Endometrial microvascular endothelial cells (primary cell): ENCODE measurements around the gene KLHL33. TPM values are rescaled to one million over a fixed set of nuclear protein-coding genes. Genes with fewer than 3 reads are reported as not detected.

Source experiments
- in situ Hi-C: cut with HindIII; loops from 2 replicates; pipeline ENCODE4 v1.10.0; 2017; ENCODE audit warnings: low sequenced_read_pairs, low pct_unique_long_range_greater_than_20kb; ENCODE audit errors: inconsistent ontology term
- total RNA-seq: library from RNA; depleted of rRNA; stranded (reverse); fragments of >200 nt; gene quantifications from one replicate; pipeline ENCODE4 v1.2.3, GENCODE V29; 2015; ENCODE audit errors: inconsistent ontology term

The KLHL33 gene
- total RNA-seq, 1 donor from 2014 or later = not detected

DNA sequence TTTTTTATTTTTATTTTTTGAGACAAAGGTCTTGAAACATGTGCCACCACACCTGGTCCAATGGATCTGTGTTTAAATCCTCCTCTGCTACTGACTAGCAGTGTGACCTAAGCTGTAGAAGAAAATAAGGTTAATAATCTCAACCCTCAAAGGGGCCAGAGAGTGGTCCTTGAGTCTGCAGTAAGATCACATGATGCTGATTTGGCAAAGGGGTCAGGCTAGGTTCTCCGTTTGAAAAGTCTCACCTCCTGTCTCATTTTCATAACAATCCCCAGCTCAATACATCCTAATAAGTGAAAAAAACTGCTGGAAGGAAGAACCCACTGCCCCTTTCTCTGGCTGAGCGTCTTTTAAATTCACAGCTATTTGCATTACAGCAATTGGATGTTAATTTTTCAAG, 14.7 kb downstream of the KLHL33 start:
- in situ Hi-C loops = no loop called here

- in situ Hi-C loops = no loop called here
These were observed 16.5 kb downstream of the KLHL33 start for GRCh38 chr14:20419419-20419818.

DNA sequence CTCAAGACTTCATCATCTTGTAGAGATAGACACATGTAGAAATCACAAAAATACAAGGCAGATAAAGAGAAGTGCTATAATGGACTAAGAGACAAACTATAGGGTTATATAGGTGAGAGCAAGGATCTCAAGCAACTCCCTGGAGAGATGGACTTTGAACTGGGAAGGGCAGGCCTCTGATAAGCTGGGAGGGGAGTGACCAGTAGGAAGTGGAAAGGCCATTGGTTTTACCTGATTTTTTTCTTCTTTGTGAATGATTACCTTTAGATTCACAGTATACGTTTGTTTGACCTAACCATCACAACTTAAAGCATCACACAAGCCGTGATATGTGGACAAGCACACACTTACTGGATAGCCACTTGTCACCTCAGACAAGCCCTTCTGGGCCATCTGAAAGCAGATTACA, 17.5 kb downstream of the KLHL33 start:
- in situ Hi-C loops = no loop called here

DNA sequence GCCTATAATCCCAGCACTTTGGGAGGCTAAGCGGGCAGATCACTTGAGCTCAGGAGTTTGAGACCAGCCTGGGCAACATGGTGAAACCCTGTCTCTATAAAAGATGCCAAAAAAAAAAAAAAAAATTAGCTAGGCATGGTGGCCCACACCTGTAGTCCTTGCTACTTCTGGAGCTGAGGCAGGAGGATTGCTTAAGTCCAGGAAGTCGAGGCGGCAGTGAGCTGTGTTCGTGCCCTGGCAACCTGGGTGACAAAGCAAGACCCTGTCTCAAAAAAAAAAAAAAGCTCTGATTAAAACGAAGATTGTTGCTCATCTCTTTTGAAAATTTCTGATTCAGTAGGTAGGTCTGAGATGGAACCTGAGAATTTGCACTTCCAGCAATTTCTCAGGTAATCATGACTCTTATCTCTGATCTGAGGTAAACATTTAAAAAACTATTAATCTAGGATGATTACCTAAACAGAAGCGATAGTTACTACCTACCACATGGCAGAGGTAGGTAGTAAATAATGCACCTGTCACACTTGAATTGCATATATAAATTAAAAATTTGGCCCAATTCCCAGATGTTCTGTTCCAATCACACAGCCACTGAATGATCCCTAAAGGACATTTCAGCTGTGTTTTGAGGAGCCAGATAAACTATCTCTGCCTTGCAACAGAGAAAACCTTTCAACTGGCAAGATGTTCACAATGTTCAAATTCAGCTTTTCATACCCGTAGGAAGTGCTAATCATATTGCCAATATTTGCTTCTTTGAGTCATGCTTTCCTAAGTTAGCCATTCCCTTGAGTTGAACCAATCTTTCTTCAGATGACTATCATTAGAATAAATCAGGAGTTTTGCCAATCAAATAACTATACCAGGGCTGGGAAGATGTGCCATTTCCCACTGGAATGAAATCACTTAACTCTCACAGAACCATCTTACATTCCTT, 18.4 kb downstream of the KLHL33 start:
- in situ Hi-C loops = no loop called here

DNA sequence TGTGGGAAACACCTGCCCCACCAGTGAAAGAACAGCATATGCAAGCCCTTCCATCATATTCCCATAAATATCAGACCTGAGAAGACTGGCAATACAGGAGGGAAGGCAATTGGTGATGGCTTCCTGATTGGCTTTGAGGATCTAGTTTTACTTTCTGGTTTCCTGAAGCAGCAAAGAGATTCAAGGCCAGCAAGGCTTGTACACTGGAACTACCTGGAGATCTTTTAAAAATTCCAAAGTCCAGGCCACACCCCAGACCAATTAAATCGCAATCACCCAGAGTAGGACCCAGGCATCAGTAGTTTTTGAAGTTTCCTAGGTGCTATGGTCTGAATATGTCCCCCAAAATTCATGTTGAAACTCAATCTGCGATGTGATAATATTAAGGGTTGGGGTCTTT, 19.7 kb downstream of the KLHL33 start:
- in situ Hi-C loops = no loop called here

DNA sequence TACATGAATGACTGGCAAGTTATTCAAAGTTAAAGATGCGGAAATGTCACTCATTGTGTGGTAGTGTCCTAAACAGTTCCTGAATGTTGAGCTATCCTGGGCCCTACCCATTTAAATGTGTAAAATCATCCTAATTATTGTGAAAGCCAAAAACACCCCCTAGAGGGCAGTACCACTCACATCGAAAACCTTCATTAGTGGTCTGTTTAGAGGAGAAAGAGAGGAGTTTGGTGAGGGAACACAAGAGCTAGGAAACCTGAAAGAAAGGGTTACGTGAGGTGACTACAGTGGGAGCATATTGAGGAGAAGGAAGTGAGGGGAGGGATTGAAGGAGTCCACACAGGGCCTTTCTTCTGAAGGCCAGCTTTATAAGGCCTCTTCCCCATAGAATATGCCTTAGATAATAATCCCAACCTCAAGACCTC, 20.2 kb downstream of the KLHL33 start:
- in situ Hi-C loops = no loop called here

- in situ Hi-C loops = no loop called here
These were observed 22.3 kb downstream of the KLHL33 start for GRCh38 chr14:20413744-20414082.

GRCh38 chr14:20412876-20413743, 22.9 kb downstream of the KLHL33 start, which contains the start of gene TEP1:
TEP1 (minus strand) TSS chr14:20413501; CDS start chr14:20408439, 5,062 bp downstream.
- in situ Hi-C loops = no loop called here

GRCh38 chr14:20412411-20412810, 23.6 kb downstream of the KLHL33 start:
- in situ Hi-C loops = no loop called here

- in situ Hi-C loops = no loop called here
These were observed 26.7 kb downstream of the KLHL33 start for GRCh38 chr14:20409226-20409625.

DNA sequence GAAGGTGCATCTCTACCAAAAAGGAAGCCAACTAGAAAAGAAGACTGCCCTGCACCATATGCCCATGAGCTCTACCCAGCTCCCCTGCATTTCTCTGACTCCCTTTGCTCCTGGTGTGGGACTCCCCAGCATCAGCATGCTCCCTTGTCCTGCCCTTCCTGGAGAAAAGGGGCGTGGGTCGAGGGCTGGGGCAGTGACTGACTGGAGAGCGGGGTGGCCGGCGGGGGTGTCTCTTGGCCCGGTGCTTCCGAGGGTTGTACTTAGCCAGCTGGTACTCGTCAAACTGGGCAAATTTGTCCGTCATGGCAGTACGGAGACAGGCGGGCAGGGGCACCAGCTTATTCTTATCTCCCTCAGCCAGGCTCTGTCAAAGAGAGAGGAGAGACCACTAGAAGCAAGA, 32.4 kb downstream of the KLHL33 start:
- in situ Hi-C loops = no loop called here

- in situ Hi-C loops = no loop called here
These were observed 34.9 kb downstream of the KLHL33 start for GRCh38 chr14:20400965-20401593.

DNA sequence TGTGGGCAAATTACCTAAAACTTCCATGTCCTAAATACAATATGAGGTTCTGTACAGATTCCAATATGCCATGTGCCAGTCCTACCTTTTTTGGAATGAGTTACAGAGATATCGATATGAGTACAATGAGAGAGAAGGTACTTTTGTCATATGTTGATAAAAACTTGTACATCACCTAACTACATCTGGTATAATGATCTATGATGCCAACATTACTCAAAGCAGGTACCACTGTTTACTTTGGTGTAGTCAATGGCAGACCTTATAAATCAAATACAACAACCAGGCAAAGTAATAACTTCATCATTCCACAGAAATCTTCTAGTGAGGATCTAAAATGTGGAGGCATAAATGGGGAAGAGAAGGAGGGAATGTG, 35.4 kb downstream of the KLHL33 start:
- in situ Hi-C loops = no loop called here

DNA sequence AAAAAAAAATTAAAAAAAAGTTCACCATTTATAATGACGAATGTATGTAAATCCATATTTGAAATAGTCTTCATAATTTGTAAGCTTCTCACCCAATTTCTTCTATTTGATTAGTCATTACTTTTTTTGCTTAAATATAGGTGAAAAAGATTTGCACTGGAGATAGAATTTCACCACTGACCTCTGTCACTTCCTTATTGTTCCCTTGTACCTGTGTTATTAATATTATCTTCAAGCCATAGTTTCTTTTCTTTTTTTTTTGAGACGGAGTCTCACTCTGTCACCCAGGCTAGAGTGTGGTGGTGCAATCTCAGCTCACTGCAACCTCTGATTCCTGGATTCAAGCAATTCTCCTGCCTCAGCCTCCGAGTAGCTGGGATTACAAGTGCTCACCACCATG, 38.5 kb downstream of the KLHL33 start:
- in situ Hi-C loops = no loop called here

GRCh38 chr14:20391505-20391904, 44.5 kb downstream of the KLHL33 start:
- in situ Hi-C loops = no loop called here

DNA sequence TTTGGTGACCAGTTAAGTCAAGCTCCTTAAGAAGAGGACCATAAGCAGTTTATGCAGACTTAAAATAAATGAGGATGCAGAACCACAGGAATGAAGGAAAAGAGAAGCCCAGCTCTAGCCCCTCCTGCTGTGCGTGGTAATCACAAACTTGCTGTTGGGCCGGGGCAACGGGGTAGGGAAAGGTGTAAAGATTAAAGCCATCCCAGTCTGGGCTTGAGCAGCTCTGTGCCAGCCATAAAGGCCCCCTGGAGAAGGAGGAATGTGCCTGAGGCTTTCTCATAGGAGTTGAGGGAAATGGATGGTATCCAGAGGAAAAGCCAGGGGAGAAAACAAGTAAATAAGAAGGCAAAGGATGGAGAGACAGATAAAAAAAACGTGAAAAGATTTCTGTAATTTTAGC, 47.8 kb downstream of the KLHL33 start:
- in situ Hi-C loops = no loop called here

DNA sequence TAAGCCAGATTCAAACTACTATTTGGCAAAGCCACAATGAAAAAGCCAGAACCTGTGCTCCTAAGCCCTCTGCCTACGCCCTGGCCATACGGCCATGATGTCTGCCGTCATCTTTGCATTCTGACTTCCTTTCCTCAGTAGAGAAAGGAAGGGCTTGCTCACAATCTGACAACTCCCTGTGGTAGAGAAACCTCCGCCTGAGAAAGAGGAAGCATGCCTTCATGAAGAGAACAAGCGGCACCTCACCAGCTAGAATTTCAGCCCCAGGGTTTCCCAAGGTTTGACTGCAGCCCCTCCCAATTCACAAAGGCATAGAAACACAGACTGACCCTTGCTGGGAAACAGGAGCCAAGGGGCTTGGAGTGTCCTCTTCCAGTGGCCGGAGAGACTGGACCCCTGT, 48.4 kb downstream of the KLHL33 start:
- in situ Hi-C loops = no loop called here

- in situ Hi-C loops = no loop called here
These were observed 49.6 kb downstream of the KLHL33 start for GRCh38 chr14:20386276-20386855.

DNA sequence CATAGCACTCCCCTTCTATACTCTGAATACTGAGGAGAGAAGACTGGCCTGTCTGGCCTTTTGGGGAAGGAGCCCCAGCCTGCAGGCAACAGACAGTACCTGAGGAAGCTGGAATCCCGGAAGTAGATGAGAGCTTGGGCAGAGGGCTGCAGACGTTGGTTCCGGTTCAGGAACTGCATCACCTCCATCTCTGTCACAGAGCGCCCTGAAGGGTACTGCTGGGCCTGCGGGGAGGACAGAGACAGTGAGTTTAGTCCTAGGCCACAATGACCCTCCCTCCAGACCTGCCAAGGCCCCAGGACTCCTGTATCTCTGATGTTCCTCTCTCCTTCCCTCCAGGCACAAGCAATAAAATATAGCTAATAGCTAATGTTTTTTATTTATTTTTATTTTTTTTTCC, 51.1 kb downstream of the KLHL33 start:
- in situ Hi-C loops = no loop called here
